ENCODE data around the gene FOXE3.

Gene FOXE3

GRCh38 chr1:47443530-47444296 lies 27.6 kb downstream of the FOXE3 start:
- DNase-seq (ENCODE audit: low spot score) = no peak
- no peak for TF ChIP-seq CTCF (IDR thresholded peaks at IDR 0.05; ENCODE audit: extremely low read depth, missing control alignments)

GRCh38 chr1:47444297-47444561 lies 28.1 kb downstream of the FOXE3 start:
- no peak for TF ChIP-seq CTCF (IDR thresholded peaks at IDR 0.05; ENCODE audit: extremely low read depth, missing control alignments)
- no peak for DNase-seq (ENCODE audit: low spot score)

GRCh38 chr1:47444562-47445465 lies 28.7 kb downstream of the FOXE3 start:
- no peak for TF ChIP-seq CTCF (IDR thresholded peaks at IDR 0.05; ENCODE audit: extremely low read depth, missing control alignments)

GRCh38 chr1:47445823-47446550 lies 29.9 kb downstream of the FOXE3 start:
- peak; percentile 29 for DNase-seq (ENCODE audit: low spot score)
- TF ChIP-seq CTCF (IDR thresholded peaks at IDR 0.05; ENCODE audit: extremely low read depth, missing control alignments) = no peak

More at GRCh38 chr1:47444562-47445465, 28.7 kb downstream of the FOXE3 start:
- peak; percentile 25 for DNase-seq (ENCODE audit: low spot score)

GRCh38 chr1:47448462-47449222 lies 32.6 kb downstream of the FOXE3 start:
- no peak for DNase-seq (ENCODE audit: low spot score)
- no peak for TF ChIP-seq CTCF (IDR thresholded peaks at IDR 0.05; ENCODE audit: extremely low read depth, missing control alignments)

- peak; percentile 25 for TF ChIP-seq CTCF (IDR thresholded peaks at IDR 0.05; ENCODE audit: extremely low read depth, missing control alignments)
- DNase-seq (ENCODE audit: low spot score) = peak; percentile 41
Observed at GRCh38 chr1:47449822-47450552, 33.9 kb downstream of the FOXE3 start.
